ENCODE measurements around the gene DKK3.

- TF ChIP-seq ARNTL (CRISPR knock-in tag; IDR thresholded peaks at IDR 0.05; ENCODE audit: borderline replicate concordance, low read depth) = no peak
- no peak for TF ChIP-seq CSRNP3 (CRISPR knock-in tag; IDR thresholded peaks at IDR 0.05)
- TF ChIP-seq ZNF70 (CRISPR knock-in tag; IDR thresholded peaks at IDR 0.05) = no peak
Measured at GRCh38 chr11:11978792-11979487, 29.5 kb downstream of the DKK3 start.

All from SK-N-SH treated with all-trans-retinoic acid at 6 μM for 48 hours (cell line).